GM12891 (cell line): ENCODE measurements around the gene SLC7A9.
"Not testable (repeated sequence)": the region's sequence is repeated elsewhere in the genome, so short reads cannot be mapped to it uniquely, and the experiment has no call there.

Source experiments
- DNase-seq: peaks from one replicate; pipeline ENCODE4 v3.0.0; 2011; ENCODE audit warnings: low spot score; ENCODE audit not compliant: insufficient read length
- FAIRE-seq: peaks from 2 replicates; lab custom pipeline; 2011; peaks lifted over from hg19 to GRCh38; lab: Jason Lieb, UNC
- PAX5 ChIP-seq: IDR thresholded peaks from 2 replicates; pipeline ENCODE4 v1.6.1; 2011; ENCODE audit warnings: low read length, moderate library complexity, mild to moderate bottlenecking; ENCODE audit not compliant: insufficient read depth, severe bottlenecking
- POLR2A ChIP-seq: IDR thresholded peaks from 2 replicates; pipeline ENCODE4 v1.6.1; 2011; ENCODE audit warnings: low read depth, low read length, control low read depth
- POLR2AphosphoS5 ChIP-seq: IDR thresholded peaks from 2 replicates; pipeline ENCODE4 v1.6.1; 2011; ENCODE audit warnings: low read depth, low read length, control low read depth
- POU2F2 ChIP-seq: IDR thresholded peaks from 2 replicates; pipeline ENCODE4 v1.6.1; 2011; ENCODE audit warnings: low read depth, mild to moderate bottlenecking, control low read depth, low read length, moderate library complexity
- SPI1 ChIP-seq: IDR thresholded peaks from 2 replicates; pipeline ENCODE4 v1.6.1; 2011; ENCODE audit warnings: low read depth, low read length, control low read depth
- TAF1 ChIP-seq: IDR thresholded peaks from 2 replicates; pipeline ENCODE4 v1.6.1; 2011; ENCODE audit warnings: low read depth, low read length, control low read depth

The SLC7A9 gene

GRCh38 chr19:32858559-32858958 is 11.0 kb downstream of the SLC7A9 start:
- TF ChIP-seq POLR2A, result no peak
- no peak for TF ChIP-seq POU2F2
- TF ChIP-seq PAX5, result no peak
- FAIRE-seq (no peak), DNase-seq (no peak)

- no peak for TF ChIP-seq POLR2A
- TF ChIP-seq TAF1, result no peak
- TF ChIP-seq SPI1, result no peak
- DNase-seq (no peak), FAIRE-seq (no peak)
Measured at GRCh38 chr19:32858155-32858554, 11.4 kb downstream of the SLC7A9 start.

DNA sequence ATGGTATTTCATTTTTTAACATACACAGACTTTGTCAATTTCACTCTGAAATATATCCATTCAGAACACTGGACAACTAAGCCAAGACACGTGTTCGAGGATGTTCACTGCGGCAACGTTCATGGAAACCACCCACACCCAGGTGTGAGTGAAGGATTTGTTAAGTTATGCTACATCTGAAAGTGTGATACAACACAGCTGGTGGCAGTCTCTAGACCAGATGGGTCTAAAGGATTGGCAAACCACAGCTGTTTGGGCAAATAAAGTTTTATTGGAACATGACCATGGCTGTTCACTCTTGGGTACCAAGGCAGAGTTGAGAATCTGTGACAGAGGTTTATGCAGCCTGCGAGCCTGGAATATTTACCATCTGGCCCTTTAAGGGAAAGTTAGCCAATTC is 12.0 kb downstream of the SLC7A9 start:
- DNase-seq, result no peak
- TF ChIP-seq PAX5 (no peak), POLR2A (no peak), SPI1 (no peak), POLR2AphosphoS5 (no peak), POU2F2 (no peak), TAF1 (no peak)
- no peak for FAIRE-seq

GRCh38 chr19:32856818-32857217 is 12.7 kb downstream of the SLC7A9 start:
- not testable (repeated sequence) for DNase-seq, FAIRE-seq

DNA sequence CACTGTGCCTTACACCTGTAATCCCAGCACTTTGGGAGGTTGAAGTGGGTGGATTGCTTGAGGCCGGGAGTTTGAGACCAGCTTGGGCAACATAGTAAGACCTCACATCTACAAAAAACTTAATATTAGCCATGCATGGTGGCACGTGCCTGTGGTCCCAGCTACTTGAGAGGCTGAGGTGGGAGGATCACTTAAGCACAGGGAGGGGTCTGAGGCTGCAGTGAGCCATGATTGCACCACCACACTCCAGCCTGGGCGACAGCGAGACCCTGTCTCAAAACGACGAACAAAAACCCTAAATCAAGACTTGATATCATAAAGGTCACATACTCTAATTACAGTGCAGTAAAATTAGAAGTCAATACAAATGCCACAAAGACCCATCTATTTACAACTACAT is 17.4 kb downstream of the SLC7A9 start:
- DNase-seq, result no peak
- FAIRE-seq, result no peak
- TF ChIP-seq PAX5 (no peak), POLR2A (no peak), SPI1 (no peak), POU2F2 (no peak), POLR2AphosphoS5 (no peak), TAF1 (no peak)

DNA sequence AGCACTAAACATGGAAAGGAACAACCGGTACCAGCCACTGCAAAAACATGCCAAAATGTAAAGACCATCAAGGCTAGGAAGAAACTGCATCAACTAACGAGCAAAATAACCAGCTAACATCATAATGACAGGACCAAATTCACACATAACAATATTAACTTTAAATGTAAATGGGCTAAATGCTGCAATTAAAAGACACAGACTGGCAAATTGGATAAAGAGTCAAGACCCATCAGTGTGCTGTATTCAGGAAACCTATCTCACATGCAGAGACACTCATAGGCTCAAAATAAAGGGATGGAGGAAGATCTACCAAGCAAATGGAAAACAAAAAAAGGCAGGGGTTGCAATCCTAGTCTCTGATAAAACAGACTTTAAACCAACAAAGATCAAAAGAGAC is 21.5 kb downstream of the SLC7A9 start:
- not testable (repeated sequence) for FAIRE-seq, DNase-seq

DNA sequence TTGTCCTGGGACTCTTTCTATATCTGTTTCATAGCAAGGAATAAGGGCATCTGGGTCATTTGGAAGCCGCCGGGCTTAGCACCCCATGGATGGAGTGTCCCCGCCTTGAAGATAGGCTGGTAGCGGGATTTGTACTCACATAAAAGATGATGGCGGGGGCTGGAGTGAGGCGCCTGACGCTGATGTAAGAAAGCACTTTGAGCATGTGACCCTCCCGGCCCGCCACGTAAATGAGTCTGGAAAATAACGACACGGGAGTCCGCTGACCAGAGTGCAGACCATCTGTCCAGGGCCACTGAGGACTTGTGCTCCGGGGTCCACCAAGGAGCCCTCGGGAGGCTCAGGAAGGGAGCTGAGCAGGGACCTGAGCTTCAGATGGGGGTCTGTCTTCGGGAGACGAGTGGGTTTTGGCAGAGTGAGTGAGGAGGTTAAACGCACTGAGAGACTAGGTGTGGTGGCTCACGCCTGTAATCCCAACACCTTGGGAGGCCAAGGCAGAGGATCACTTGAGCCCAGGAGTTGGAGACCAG is 25.8 kb downstream of the SLC7A9 start:
- TF ChIP-seq POLR2AphosphoS5, result no peak
- TF ChIP-seq PAX5, result no peak
- TF ChIP-seq SPI1, result no peak
- TF ChIP-seq TAF1, result no peak
- TF ChIP-seq POLR2A, result no peak
- TF ChIP-seq POU2F2, result no peak
- no peak for FAIRE-seq

GRCh38 chr19:32842061-32842460 is 27.5 kb downstream of the SLC7A9 start:
- DNase-seq, result no peak
- TF ChIP-seq POU2F2 (no peak), SPI1 (no peak), TAF1 (no peak), POLR2AphosphoS5 (no peak), PAX5 (no peak), POLR2A (no peak)
- FAIRE-seq, result no peak

More for the DNA sequence above, 25.8 kb downstream of the SLC7A9 start:
- no peak for DNase-seq

- TF ChIP-seq SPI1, result no peak
- TF ChIP-seq POU2F2, result no peak
- TF ChIP-seq TAF1, result no peak
- no peak for TF ChIP-seq POLR2A
- no peak for TF ChIP-seq PAX5
- TF ChIP-seq POLR2AphosphoS5, result no peak
- DNase-seq (no peak), FAIRE-seq (no peak)
Measured at GRCh38 chr19:32837531-32837930, 32.0 kb downstream of the SLC7A9 start.

DNA sequence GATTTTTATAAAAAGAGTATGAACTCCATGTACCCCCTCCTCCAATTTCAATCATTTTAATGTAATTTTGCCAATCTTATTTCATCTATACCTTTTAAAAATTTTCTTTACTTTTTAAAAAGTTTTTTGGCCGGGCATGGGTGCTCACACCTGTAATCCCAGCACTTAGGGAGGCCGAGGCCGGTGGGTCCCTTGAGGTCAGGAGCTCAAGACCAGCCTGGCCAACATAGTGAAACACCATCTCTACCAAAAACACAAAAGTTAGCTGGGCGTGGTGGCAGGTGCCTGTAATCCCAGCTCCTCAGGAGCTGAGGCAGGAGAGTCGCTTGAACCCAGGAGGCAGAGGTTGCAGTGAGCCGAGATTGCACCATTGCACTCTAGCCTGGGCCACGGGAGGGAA is 36.2 kb downstream of the SLC7A9 start:
- not testable (repeated sequence) for FAIRE-seq, DNase-seq

GRCh38 chr19:32832825-32833224 is 36.7 kb downstream of the SLC7A9 start:
- not testable (repeated sequence) for DNase-seq, FAIRE-seq

DNA sequence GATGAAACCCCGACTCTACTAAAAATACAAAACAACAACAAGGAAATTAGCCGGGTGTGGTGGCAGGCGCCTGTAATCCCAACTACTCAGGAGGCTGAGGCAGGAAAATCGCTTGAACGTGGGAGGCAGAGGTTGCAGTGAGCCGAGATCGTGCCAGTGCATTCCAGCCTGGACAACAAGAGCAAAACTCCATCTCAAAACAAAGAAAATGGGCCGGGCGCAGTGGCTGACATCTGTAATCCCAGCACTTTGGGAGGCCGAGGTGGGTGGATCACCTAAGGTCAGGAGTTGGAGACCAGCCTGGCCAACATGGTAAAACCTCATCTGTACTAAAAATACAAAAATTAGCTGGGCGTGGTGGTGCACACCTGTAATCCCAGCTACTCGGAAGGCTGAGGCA is 37.5 kb downstream of the SLC7A9 start:
- FAIRE-seq, DNase-seq: not testable (repeated sequence)
